ENCODE data around the gene ZNF292. TPM values are rescaled to one million over a fixed set of nuclear protein-coding genes. Genes with fewer than 3 reads are reported as not detected.

The ZNF292 gene
- total RNA-seq, 1 donor: 34.7 TPM

GRCh38 chr6:87242311-87242710, 86.9 kb downstream of the ZNF292 start:
- no peak for DNase-seq (ENCODE audit: low read depth)
- no peak for TF ChIP-seq CTCF (IDR thresholded peaks at IDR 0.05; ENCODE audit: insufficient read depth, low read length)
- no peak overlapping the region for H3K4me3 ChIP-seq (ENCODE audit: low read depth, low read length)

GRCh38 chr6:87243812-87244211, 88.4 kb downstream of the ZNF292 start:
- no peak for DNase-seq (ENCODE audit: low read depth)
- no peak overlapping the region for H3K4me3 ChIP-seq (ENCODE audit: low read depth, low read length)
- TF ChIP-seq CTCF (IDR thresholded peaks at IDR 0.05; ENCODE audit: insufficient read depth, low read length): no peak

GRCh38 chr6:87244380-87244779, 89.0 kb downstream of the ZNF292 start:
- no peak for TF ChIP-seq CTCF (IDR thresholded peaks at IDR 0.05; ENCODE audit: insufficient read depth, low read length)
- no peak overlapping the region for H3K4me3 ChIP-seq (ENCODE audit: low read depth, low read length)
- peak; percentile 7 for DNase-seq (ENCODE audit: low read depth)

- DNase-seq (ENCODE audit: low read depth): no peak
- TF ChIP-seq CTCF (IDR thresholded peaks at IDR 0.05; ENCODE audit: insufficient read depth, low read length): no peak
- H3K4me3 ChIP-seq (ENCODE audit: low read depth, low read length): no peak overlapping the region
These were observed 94.7 kb downstream of the ZNF292 start for GRCh38 chr6:87250019-87250418.

- DNase-seq (ENCODE audit: low read depth): no peak
- no peak overlapping the region for H3K4me3 ChIP-seq (ENCODE audit: low read depth, low read length)
- no peak for TF ChIP-seq CTCF (IDR thresholded peaks at IDR 0.05; ENCODE audit: insufficient read depth, low read length)
These were observed 95.9 kb downstream of the ZNF292 start for GRCh38 chr6:87251225-87251624.

- no peak for DNase-seq (ENCODE audit: low read depth)
- H3K4me3 ChIP-seq (ENCODE audit: low read depth, low read length): no peak overlapping the region
- TF ChIP-seq CTCF (IDR thresholded peaks at IDR 0.05; ENCODE audit: insufficient read depth, low read length): no peak
These were observed 96.4 kb downstream of the ZNF292 start for GRCh38 chr6:87251725-87252124.

- no peak for TF ChIP-seq CTCF (IDR thresholded peaks at IDR 0.05; ENCODE audit: insufficient read depth, low read length)
- no peak overlapping the region for H3K4me3 ChIP-seq (ENCODE audit: low read depth, low read length)
- DNase-seq (ENCODE audit: low read depth): no peak
These were observed 101.7 kb downstream of the ZNF292 start for GRCh38 chr6:87257046-87257445.
